A549 (cell line): ENCODE data around the gene RYR1.
A peak's percentile ranks its signal among the peaks of the same experiment; 100 is the strongest.

Experiments used
- CEBPB ChIP-seq, 2 experiments: fragments of >200 bp in 1 of 2; sonication (Bioruptor Twin) in 1 of 2; formaldehyde crosslinking in 1 of 2; IDR thresholded peaks; 2 replicates each; pipeline ENCODE4 v1.6.1; 2012 to 2016
- CTCF ChIP-seq: fragments of >200 bp; sonication (Bioruptor Twin); formaldehyde crosslinking; IDR thresholded peaks from 3 replicates; pipeline ENCODE4 v1.5.1; 2016
- EP300 ChIP-seq, 2 experiments: fragments of >200 bp; sonication (Bioruptor Twin); formaldehyde crosslinking; IDR thresholded peaks; 2 replicates in 1 of 2; 3 replicates in 1 of 2; pipeline ENCODE4 v1.6.1; 2016 to 2017
- JUN ChIP-seq, 2 experiments: fragments of >200 bp; sonication (Bioruptor Twin); formaldehyde crosslinking; IDR thresholded peaks; 2 replicates in 1 of 2; 3 replicates in 1 of 2; pipeline ENCODE4 v1.6.1; 2016 to 2017
- KDM5A ChIP-seq: fragments of 200-600 bp; sonication (generic); IDR thresholded peaks from 2 replicates; pipeline ENCODE4 v1.6.1; 2016; ENCODE audit warnings: antibody characterized with exemption, mild to moderate bottlenecking
- MAFK ChIP-seq: fragments of 450-650 bp; IDR thresholded peaks from 2 replicates; pipeline ENCODE4 v1.6.1; 2014; ENCODE audit not compliant: partially characterized antibody
- MAX ChIP-seq: IDR thresholded peaks from 2 replicates; pipeline ENCODE4 v1.6.1; 2012
- POLR2A ChIP-seq: IDR thresholded peaks from 2 replicates; pipeline ENCODE4 v1.6.1; 2012; ENCODE audit warnings: mild to moderate bottlenecking, low read length
- RARB ChIP-seq: fragments of 250-450 bp; sonication (Bioruptor Pico); IDR thresholded peaks from 2 replicates; pipeline ENCODE4 v1.8.0; 2021; ENCODE audit warnings: mild to moderate bottlenecking, moderate library complexity
- RNF2 ChIP-seq: fragments of 200-600 bp; sonication (generic); IDR thresholded peaks from 2 replicates; pipeline ENCODE4 v1.6.1; 2016; ENCODE audit warnings: low read depth, mild to moderate bottlenecking, antibody characterized with exemption, moderate library complexity, borderline replicate concordance
- SMC3 ChIP-seq: fragments of >200 bp; sonication (Bioruptor Twin); formaldehyde crosslinking; IDR thresholded peaks from 3 replicates; pipeline ENCODE4 v1.6.1; 2018; ENCODE audit warnings: inconsistent platforms
- SREBF2 ChIP-seq: fragments of 450-650 bp; IDR thresholded peaks from 2 replicates; pipeline ENCODE4 v1.6.1; 2014; ENCODE audit warnings: mild to moderate bottlenecking, moderate library complexity
- USF2 ChIP-seq: fragments of 450-650 bp; IDR thresholded peaks from 2 replicates; pipeline ENCODE4 v1.6.1; 2014; ENCODE audit warnings: antibody characterized with exemption
- TF ChIP-seq, protein P1 (sequence below): IDR thresholded peaks from 2 replicates; pipeline ENCODE4 v1.6.1; 2012; ENCODE audit warnings: low read depth, borderline replicate concordance

DNA sequence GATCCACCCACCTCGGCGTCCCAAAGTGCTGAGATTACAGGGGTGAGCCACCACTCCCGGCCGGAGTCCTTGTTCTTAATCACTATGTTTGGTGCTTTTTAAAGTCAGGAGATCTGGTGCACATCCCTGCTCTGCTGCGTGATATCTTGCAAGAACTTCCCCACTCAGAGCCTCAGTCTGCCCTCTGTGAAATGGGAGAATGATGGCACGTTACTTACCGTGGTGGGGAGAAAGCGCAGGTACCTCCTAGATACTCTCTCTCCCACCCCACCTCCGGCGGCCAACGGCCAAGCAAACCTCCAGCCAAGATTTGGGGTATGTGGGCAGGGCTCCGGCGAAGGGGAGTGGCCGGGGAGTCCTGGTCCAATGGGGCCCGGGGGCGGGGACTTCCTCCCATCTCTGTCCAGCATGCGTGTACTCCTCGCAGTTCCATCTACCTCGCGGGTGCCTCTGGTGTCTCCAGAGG is at the start of gene RYR1:
- TF ChIP-seq JUN (IDR thresholded peaks at IDR 0.05) (no peak), CTCF (no peak), POLR2A (no peak), MAX (0 out of 2 replicates have a peak, but pooled peaks have one; percentile 8), RARB (CRISPR knock-in tag) (no peak), CEBPB (IDR thresholded peaks at IDR 0.05) (no peak), RNF2 (no peak), USF2 (no peak), SREBF2 (no peak), KDM5A (no peak), MAFK (no peak), SMC3 (no peak), EP300 (IDR thresholded peaks at IDR 0.05) (no peak)
- TF ChIP-seq, protein P1, sequence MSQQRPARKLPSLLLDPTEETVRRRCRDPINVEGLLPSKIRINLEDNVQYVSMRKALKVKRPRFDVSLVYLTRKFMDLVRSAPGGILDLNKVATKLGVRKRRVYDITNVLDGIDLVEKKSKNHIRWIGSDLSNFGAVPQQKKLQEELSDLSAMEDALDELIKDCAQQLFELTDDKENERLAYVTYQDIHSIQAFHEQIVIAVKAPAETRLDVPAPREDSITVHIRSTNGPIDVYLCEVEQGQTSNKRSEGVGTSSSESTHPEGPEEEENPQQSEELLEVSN = no peak
